Mammary epithelial cell (primary cell): ENCODE data around the gene SLC29A1.

Experiments
- CTCF ChIP-seq, 2 donors: IDR thresholded peaks in 1 of 2; conservative IDR thresholded peaks in 1 of 2; 2 replicates each; pipeline ENCODE4 v1.5.1; 2011 to 2012; ENCODE audit warnings: inconsistent platforms in 2 of 2, low read length in 2 of 2, mild to moderate bottlenecking in 2 of 2, control low read depth in 1 of 2, low read depth in 1 of 2; ENCODE audit not compliant: insufficient read depth in 1 of 2; ENCODE audit errors: extremely low read depth in 1 of 2
- EZH2 ChIP-seq: IDR thresholded peaks from 2 replicates; pipeline ENCODE4 v1.6.1; 2012; ENCODE audit warnings: low read length, inconsistent platforms, borderline replicate concordance

DNA sequence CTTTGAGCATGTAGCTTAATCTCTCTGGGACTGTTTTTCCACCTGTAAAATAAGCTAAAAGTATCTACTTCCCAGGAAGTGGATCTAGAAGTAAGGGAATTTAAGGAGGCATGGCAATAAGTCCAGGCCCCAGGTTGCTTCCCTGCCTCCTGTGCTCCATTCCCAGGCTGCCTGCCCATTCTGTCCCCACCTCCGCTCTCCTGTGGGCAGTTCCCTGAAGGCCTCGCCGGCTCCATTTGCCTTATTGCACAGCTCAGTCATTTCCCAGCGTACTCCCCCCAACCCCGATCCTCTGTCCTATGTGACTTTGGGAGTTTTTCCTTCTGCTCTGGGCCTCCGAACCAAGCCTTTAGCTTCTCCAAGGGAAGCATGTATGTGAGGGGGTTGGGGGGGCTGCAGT is 4.6 kb downstream of the SLC29A1 start:
- TF ChIP-seq CTCF (conservative IDR thresholded peaks at IDR 0.05 in 1 of 2, IDR thresholded peaks at IDR 0.05 in 1 of 2; ENCODE audit: extremely low read depth in 1 of 2, insufficient read depth in 1 of 2, low read depth in 1 of 2, low read length in 2 of 2), result no peak
- TF ChIP-seq EZH2, result no peak
